ENCODE measurements around the gene NDOR1. TPM values are rescaled to one million over a fixed set of nuclear protein-coding genes. Genes with fewer than 3 reads are reported as not detected.

The NDOR1 gene
- total and polyA plus RNA-seq, 2 donors (not counting 3 experiments of a cell fraction or from before 2014, with no cell fraction given) = 13.5 to 26.7 TPM

DNA sequence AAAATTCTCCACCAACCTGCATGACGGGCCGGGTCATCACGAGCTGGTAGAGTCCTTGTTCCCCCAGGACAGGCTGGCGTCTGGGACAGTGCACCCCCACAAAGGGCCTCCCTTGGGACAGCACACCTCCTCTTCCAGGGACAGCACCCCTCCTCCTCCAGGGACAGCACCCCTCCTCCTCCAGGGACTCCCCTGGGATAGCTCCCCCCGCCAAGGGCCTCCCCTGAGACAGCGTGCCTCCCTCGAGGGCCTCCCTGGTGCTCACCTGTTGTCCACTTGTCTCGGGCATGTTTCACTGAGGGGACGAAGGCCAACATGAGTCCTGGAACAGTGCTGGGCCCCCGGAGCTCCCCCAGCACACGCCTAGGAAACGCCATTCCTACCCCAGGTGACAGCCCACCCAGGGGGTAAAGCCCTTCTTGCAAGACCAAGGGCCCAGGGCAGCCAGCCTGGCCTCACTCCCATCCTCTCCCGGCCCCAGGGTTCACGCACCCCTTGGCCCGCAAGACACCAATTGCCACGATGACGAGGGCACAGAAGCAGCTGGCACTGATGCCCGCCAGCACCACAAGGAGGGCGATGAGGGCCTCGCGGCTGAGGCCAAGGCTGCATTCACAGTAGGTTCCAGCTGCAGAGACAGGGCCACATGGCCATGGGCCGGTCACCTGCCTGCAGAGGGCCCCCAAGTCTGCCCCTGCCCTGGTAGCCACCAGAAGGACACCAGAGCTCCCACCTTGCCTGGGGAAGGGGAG, 34.2 kb upstream of the NDOR1 start:
- no peak for TF ChIP-seq POLR2A (IDR thresholded peaks at IDR 0.05; ENCODE audit: low read depth, low read length)
- no peak for TF ChIP-seq POLR2AphosphoS5 (IDR thresholded peaks at IDR 0.05; ENCODE audit: insufficient read depth, low read depth, low read length)
- TF ChIP-seq FOS (IDR thresholded peaks at IDR 0.05; ENCODE audit: borderline replicate concordance, insufficient read depth, low read length) = no peak
- TF ChIP-seq JUN (IDR thresholded peaks at IDR 0.05; ENCODE audit: borderline replicate concordance, insufficient read depth, insufficient read length, low read depth) = no peak
- no peak for TF ChIP-seq GATA2 (IDR thresholded peaks at IDR 0.05; ENCODE audit: insufficient read depth, insufficient read length, low read depth, low read length)
- no peak for TF ChIP-seq EZH2 (IDR thresholded peaks at IDR 0.05; ENCODE audit: borderline replicate concordance, low read depth, low read length, severe bottlenecking)
- Histone ChIP-seq H3K36me3 (ENCODE audit: control insufficient read depth in 2 of 2, extremely low read depth in 1 of 2, insufficient read depth in 2 of 2, low read length in 2 of 2) (no peaks in the 10 kb centered on the region), H3K9ac (replicated peaks; ENCODE audit: extremely low read depth, insufficient read depth, low read length) (no peak overlapping the region), H3K4me3 (replicated peaks in 1 of 3; ENCODE audit: insufficient read depth in 1 of 3, low read depth in 1 of 3, low read length in 3 of 3) (no peak overlapping the region), H2AFZ (ENCODE audit: low read depth, low read length) (no peak overlapping the region), H3K27ac (ENCODE audit: insufficient read depth, low read depth, low read length) (no peak overlapping the region), H3K79me2 (ENCODE audit: control insufficient read depth, insufficient read depth, low read length) (no peaks in the 10 kb centered on the region), H3K4me1 (ENCODE audit: control insufficient read depth, extremely low read depth, insufficient read depth, low read length) (no peaks in the 10 kb centered on the region), H3K9me3 (replicated peaks; ENCODE audit: control insufficient read depth, insufficient read depth, low read length) (no peaks in the 10 kb centered on the region), H3K9me1 (replicated peaks; ENCODE audit: control insufficient read depth, extremely low read depth, insufficient read depth, low read length) (no peaks in the 10 kb centered on the region), H3K27me3 (ENCODE audit: control insufficient read depth in 2 of 2, insufficient read depth in 2 of 2, low read length in 2 of 2) (peaks cover 23 to 29% of the 10 kb centered on the region in 2 experiments), H4K20me1 (replicated peaks; ENCODE audit: control insufficient read depth, extremely low read depth, insufficient read depth, low read length) (no peaks in the 10 kb centered on the region), H3K4me2 (ENCODE audit: insufficient read depth, low read length) (no peak overlapping the region)
- ChIA-PET POLR2A (no interaction called here), CTCF (interaction anchor here (1.1 to 1.2 kb wide), 2 partner anchors 8 to 65 kb away, joined by 3 to 4 read pairs; no protein-coding TSS in a partner anchor)
- intact Hi-C loops (cut with micrococcal nuclease) = no loop called here
- dilution Hi-C loops (cut with MboI; ENCODE audit: extremely low pct_ligation_motif_present, low sequenced_read_pairs) = no loop called here
- DNase-seq (ENCODE audit: low read depth, low spot score) (no peak), FAIRE-seq (no peak)
- no TSS peak for BruUV-seq (replicated peaks)

Data from endothelial cell of umbilical vein (primary cell).